BLaER1 (cell line): ENCODE results near the gene AATF.
"Not testable (repeated sequence)": the region's sequence is repeated elsewhere in the genome, so short reads cannot be mapped to it uniquely, and the experiment has no call there.

Source experiments
- H3K27ac ChIP-seq: shearing (Covaris generic); formaldehyde crosslinking; 2 replicates; pipeline ENCODE4 v1.8.1; 2022
- H3K27me3 ChIP-seq: shearing (Covaris generic); formaldehyde crosslinking; 2 replicates; pipeline ENCODE4 v1.8.1; 2022
- H3K36me3 ChIP-seq: shearing (Covaris generic); formaldehyde crosslinking; 2 replicates; pipeline ENCODE4 v1.8.1; 2022
- H3K4me1 ChIP-seq: shearing (Covaris generic); formaldehyde crosslinking; 2 replicates; pipeline ENCODE4 v1.8.1; 2022
- H3K4me2 ChIP-seq: shearing (Covaris generic); formaldehyde crosslinking; 2 replicates; pipeline ENCODE4 v1.8.1; 2022
- H3K4me3 ChIP-seq: shearing (Covaris generic); formaldehyde crosslinking; 2 replicates; pipeline ENCODE4 v1.8.1; 2022
- H3K9ac ChIP-seq: shearing (Covaris generic); formaldehyde crosslinking; 2 replicates; pipeline ENCODE4 v1.8.1; 2022
- H3K9me3 ChIP-seq: shearing (Covaris generic); formaldehyde crosslinking; 2 replicates; pipeline ENCODE4 v1.8.1; 2022
- H4K20me1 ChIP-seq: shearing (Covaris generic); formaldehyde crosslinking; 2 replicates; pipeline ENCODE4 v1.8.1; 2022
- Cebpa-rat ChIP-seq: shearing (Covaris generic); IDR thresholded peaks from 2 replicates; pipeline ENCODE4 v1.8.1; 2022

The AATF gene

DNA sequence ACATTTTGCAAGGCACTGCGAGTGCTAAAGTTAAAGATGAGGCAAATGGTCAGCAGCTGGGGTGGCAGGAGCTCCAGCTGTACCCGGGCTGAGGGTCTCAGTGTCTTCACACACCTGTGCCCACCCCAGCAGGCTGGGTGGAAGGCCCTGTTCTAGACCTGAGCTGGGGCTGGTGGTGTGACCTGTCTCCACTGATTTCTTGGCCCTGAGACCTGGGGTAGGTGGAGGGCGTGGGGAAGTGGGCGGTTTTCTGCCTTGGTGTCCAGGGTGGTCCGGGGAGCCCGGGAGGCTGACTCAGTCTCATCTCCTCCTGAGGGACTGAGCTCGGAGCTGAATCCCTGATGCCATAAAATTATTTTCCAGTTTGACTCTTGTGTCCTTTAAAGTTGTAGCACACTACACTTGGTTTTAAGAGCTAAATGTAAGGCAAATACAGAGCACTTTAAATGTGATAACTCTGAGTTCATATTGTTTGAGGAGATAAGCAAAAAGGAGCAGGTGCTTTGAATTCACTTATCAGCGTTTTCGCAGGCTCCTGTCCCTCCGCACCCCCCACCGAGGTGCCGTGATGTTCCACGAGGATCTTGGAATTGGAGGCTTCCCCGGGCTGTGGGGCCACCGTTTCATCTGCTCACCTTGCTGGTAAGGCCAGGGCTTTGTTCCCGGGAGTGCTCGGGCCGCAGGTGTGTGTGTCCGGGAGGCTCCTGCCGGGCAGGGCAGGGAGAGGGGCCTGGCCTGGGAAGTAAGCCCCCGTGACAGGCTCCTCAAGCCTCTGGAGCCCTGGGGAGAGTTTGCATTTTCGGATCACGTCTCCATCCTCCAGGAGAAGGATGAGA is 117.0 kb downstream of the AATF start:
- Histone ChIP-seq H3K4me3 (no peak overlapping the region), H4K20me1 (no peaks in the 10 kb centered on the region), H3K9me3 (no peaks in the 10 kb centered on the region), H3K36me3 (no peaks in the 10 kb centered on the region), H3K4me1 (peaks cover 40% of the 10 kb centered on the region), H3K27ac (peak overlapping the region; percentile 36; the same call in 1 of the 2 replicates), H3K27me3 (no peaks in the 10 kb centered on the region), H3K9ac (no peak overlapping the region), H3K4me2 (peak overlapping the region; percentile 86)
- no peak for TF ChIP-seq Cebpa-rat

DNA sequence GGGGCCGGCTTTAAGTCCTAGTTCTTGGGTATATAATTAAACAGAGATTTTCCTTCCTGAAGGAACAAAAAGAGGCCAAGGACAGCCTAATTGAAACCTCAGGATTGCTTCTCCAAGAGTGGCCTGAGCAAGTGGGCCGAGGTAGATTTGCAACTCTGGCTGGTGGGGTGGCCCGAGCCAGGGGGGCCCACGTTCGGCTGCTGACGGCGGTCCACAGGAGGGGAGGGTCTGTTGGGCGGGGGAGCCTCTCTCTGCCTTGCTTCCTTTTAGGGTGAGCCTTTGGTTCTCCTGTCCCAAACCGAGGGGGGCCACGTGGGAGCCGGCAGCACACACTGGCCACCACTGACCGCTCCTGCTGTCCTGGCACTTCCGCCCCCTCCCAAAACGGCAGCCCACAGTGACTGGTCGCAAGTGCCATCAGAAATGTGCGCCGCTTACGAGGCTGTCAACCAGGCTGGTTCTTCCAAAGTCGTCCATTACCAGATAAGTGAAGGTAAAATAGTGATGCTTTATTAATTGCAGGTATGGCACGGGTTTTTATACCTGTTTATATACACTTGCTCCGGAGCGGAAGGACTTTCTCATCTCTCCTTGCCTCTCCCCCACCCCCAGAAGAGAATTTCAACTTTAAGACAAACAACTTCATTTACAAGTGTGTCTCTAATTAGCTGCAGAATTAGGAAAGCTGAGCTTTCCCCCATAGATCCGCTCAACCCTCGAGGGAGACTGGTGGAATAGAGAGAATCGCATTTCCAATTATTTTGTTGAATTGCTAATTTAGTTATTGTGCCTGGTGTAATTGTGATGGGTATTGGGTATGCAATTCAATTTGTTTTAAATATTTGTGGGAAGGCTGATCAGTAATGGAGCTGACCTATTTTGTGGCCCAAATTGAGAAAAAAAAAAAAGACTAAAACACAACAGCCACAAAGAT is 117.8 kb downstream of the AATF start:
- H3K4me1 ChIP-seq, result peaks cover 40% of the 10 kb centered on the region
- H3K9ac ChIP-seq, result no peak overlapping the region
- H3K27ac ChIP-seq, result peak overlapping the region; percentile 36; the same call in 1 of the 2 replicates

DNA sequence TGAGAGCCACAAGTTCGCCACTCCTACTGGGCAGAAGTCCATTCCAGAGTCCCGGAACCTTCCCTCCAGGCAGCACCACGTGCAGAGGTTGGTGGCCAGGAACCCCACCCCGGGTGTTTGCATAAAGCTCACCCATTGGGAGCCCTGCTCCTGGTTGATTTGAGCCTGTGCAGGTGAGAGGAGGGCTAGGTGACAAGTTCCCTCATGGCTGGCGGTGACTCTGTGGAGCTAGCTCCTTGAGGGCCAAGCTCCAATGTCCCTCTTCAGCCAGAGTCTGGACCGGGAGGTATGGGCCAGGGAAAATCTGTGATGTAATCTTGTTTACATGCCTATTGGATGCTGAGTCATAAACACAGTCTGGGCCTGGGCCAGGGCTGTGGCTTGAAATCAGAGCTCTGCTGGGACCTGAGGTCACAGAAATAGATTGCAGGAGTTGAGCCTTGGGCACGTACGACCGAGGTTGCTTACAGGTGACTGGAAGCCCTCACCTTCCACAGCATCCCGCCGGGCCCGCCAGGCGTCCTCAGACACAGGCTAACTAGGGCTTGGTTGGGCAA is 118.9 kb downstream of the AATF start:
- Histone ChIP-seq H4K20me1 (no peaks in the 10 kb centered on the region), H3K27me3 (no peaks in the 10 kb centered on the region), H3K36me3 (no peaks in the 10 kb centered on the region), H3K9ac (no peak overlapping the region), H3K4me3 (0 out of 2 replicates have a peak overlapping the region, but pooled peaks have one; percentile 12), H3K9me3 (no peaks in the 10 kb centered on the region), H3K4me2 (peak overlapping the region; percentile 86), H3K4me1 (peaks cover 40% of the 10 kb centered on the region), H3K27ac (peak overlapping the region; percentile 68; the same call in 1 of the 2 replicates)
- no peak for TF ChIP-seq Cebpa-rat

More for the DNA sequence above, 117.8 kb downstream of the AATF start:
- H4K20me1 ChIP-seq, result no peaks in the 10 kb centered on the region
- peak overlapping the region; percentile 86 for H3K4me2 ChIP-seq
- no peak overlapping the region for H3K4me3 ChIP-seq
- H3K9me3 ChIP-seq, result no peaks in the 10 kb centered on the region
- no peak for TF ChIP-seq Cebpa-rat
- no peaks in the 10 kb centered on the region for H3K36me3 ChIP-seq
- no peaks in the 10 kb centered on the region for H3K27me3 ChIP-seq

DNA sequence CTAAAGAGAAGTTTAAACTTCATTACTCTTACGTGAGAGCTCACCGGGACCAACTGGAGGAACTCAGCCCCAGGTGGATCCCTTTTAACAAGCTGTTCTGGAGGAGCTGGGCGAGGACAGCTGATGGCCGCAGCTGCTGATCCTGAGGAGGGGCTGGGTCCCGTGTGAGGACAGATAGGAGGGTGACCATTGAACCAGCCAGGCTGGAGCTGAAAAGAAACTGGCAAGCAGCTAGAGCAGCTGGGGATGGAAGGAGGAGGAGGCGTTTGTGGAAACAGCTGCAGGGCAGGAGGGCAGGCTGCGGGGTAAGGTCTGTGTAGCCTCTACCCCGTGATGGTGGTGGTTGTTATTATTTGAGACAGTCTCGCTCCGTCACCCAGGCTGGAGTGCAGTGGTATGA is 119.5 kb downstream of the AATF start:
- Histone ChIP-seq H3K9ac (peak overlapping the region; percentile 17; the same call in 1 of the 2 replicates), H3K4me1 (peaks cover 40% of the 10 kb centered on the region), H4K20me1 (no peaks in the 10 kb centered on the region), H3K4me3 (peak overlapping the region; percentile 12; the same call in 1 of the 2 replicates), H3K27ac (peak overlapping the region; percentile 68), H3K36me3 (no peaks in the 10 kb centered on the region), H3K27me3 (no peaks in the 10 kb centered on the region), H3K4me2 (peak overlapping the region; percentile 86), H3K9me3 (no peaks in the 10 kb centered on the region)
- no peak for TF ChIP-seq Cebpa-rat

DNA sequence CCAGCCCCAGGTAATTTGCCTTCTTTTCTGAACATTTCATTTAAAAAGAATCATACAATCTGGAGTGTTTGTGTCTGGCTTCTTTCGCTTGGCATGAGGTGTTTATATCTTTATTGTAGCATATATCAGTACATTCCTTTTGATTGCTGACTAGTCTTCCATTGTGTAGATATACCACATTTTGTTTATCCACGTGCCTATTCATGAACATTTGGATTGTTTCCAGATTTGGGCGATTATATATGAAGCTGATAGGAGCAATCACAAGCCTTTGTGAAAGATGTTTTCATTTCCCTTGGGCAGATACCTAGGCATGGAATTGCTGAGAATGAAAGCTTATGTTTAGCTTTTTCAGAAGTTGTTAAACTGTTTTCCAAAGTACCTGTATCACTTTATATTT is 120.3 kb downstream of the AATF start:
- Histone ChIP-seq H3K36me3 (no peaks in the 10 kb centered on the region), H3K4me2 (peak overlapping the region; percentile 86), H3K4me1 (peaks cover 40% of the 10 kb centered on the region), H3K9me3 (no peaks in the 10 kb centered on the region), H3K27ac (no peak overlapping the region), H3K9ac (no peak overlapping the region), H3K27me3 (no peaks in the 10 kb centered on the region), H3K4me3 (no peak overlapping the region), H4K20me1 (no peaks in the 10 kb centered on the region)
- TF ChIP-seq Cebpa-rat, result no peak

DNA sequence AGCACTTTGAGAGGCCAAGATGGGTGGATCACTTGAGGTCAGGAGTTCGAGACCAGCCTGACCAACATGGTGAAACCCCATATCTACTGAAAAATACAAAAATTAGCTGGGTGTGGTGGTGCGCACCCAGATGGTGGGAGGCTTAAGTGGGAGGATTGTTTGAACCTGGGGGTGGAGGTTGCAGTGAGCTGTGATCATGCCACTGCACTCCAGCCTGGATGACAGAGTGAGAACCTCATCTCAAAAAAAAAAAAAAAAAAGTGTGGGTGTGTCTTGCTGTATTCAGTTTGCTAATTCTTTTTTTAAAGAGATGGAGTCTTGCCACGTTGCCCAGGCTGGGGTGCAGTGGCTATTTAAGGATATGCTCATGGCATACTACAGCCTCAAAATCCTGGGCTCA is 124.7 kb downstream of the AATF start:
- not testable (repeated sequence) for H3K36me3 ChIP-seq, H4K20me1 ChIP-seq, H3K27me3 ChIP-seq, H3K4me1 ChIP-seq, H3K4me2 ChIP-seq, H3K4me3 ChIP-seq, H3K27ac ChIP-seq, H3K9ac ChIP-seq, H3K9me3 ChIP-seq

DNA sequence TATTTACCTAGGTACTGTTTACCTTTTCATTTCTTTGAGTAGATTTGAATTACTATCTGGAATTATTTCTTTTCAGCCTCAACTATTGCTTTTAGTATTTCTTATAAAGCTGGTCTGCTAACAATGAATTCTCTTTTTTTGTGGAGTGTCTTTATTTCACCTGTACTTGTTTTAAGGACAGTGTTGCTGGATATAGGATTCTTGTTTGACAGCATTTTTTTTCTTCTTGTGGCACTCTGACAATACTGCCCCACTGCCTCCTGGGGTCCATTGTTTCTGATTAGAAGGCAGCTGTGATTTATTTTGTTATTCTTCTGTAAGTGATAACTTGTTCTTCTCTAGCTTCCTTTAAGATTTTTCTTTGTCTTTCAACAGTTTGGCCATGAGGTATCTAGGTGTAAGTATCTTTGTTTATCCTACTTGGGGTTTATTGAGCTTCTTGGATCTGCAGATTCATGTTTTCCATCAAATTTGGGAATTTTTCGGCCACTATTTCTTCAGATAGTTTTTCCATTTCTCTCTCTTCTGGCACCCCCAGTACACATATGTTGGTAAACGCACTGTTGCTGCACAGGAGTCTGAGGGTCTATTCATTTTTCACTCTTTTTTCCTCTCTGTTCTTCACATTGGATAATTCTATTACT is 130.4 kb downstream of the AATF start:
- Histone ChIP-seq H3K4me2 (no peak overlapping the region), H3K27me3 (no peaks in the 10 kb centered on the region), H3K4me1 (peaks cover 20% of the 10 kb centered on the region), H4K20me1 (no peaks in the 10 kb centered on the region), H3K36me3 (peaks cover under 1% of the 10 kb centered on the region; the same call in 1 of the 2 replicates), H3K9ac (no peak overlapping the region), H3K27ac (no peak overlapping the region), H3K4me3 (no peak overlapping the region), H3K9me3 (no peaks in the 10 kb centered on the region)
- no peak for TF ChIP-seq Cebpa-rat

DNA sequence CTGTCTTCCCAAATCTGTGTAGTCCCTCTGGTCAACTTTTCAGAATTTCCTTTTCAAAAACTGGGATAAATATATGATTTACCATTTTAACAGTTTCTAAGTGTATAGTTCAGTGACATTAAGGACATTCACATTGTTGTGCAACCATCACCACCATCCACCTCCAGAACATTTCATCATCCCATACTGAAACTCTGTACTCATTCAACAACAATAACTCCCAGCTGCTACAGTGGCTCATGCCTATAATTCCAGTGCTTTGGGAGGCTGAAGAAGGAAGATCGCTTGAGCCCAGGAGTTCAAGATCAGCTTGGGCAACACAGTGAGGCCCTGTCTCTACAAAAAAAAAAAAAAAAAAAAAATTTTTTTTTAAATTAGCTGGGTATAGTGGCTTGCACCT is 131.0 kb downstream of the AATF start:
- Histone ChIP-seq H3K4me2 (no peak overlapping the region), H3K4me1 (peaks cover 20% of the 10 kb centered on the region), H3K9ac (no peak overlapping the region), H3K4me3 (no peak overlapping the region), H3K27me3 (no peaks in the 10 kb centered on the region), H4K20me1 (no peaks in the 10 kb centered on the region), H3K36me3 (peaks cover 6% of the 10 kb centered on the region), H3K27ac (no peak overlapping the region), H3K9me3 (no peaks in the 10 kb centered on the region)
- no peak for TF ChIP-seq Cebpa-rat

DNA sequence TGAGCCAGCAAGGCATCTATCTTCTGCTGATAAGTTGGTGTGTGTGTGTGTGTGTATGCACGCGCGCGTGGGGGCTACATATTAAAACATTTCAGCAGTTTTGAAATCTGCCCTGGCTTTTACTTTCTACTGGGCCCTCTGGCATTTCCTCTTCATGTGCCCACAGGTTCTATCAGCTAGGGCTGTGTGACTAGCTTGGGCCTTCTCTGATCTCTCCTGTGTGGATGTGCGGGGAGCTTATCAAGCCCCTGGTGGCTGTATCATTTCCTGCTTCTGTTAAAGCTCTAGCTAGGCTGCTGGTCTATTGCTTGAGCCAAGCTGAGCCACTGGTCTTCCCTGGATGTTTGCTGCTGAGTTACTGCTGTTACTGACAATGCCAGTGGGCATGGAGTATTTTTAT is 132.5 kb downstream of the AATF start:
- H3K27ac ChIP-seq, result peak overlapping the region; percentile 10; the same call in 1 of the 2 replicates
- H3K9me3 ChIP-seq, result no peaks in the 10 kb centered on the region
- peak overlapping the region; percentile 52 for H3K4me2 ChIP-seq
- H3K4me1 ChIP-seq, result peaks cover 20% of the 10 kb centered on the region
- no peaks in the 10 kb centered on the region for H3K27me3 ChIP-seq
- no peaks in the 10 kb centered on the region for H4K20me1 ChIP-seq
- no peak overlapping the region for H3K4me3 ChIP-seq
- no peak overlapping the region for H3K9ac ChIP-seq
- H3K36me3 ChIP-seq, result peaks cover 21% of the 10 kb centered on the region
- no peak for TF ChIP-seq Cebpa-rat
